GM08714 (cell line): ENCODE data around the gene IVNS1ABP.
"Not testable (repeated sequence)": the region's sequence is repeated elsewhere in the genome, so short reads cannot be mapped to it uniquely, and the experiment has no call there.

Source experiments
- H3K4me3 ChIP-seq: fragments of 200-500 bp; sonication (Bioruptor generic); 2 replicates; pipeline ENCODE4 v1.5.1; 2014; ENCODE audit warnings: mild to moderate bottlenecking, low read length, inconsistent platforms
- ZNF274 ChIP-seq: IDR thresholded peaks from 2 replicates; pipeline ENCODE4 v1.6.1; 2012; ENCODE audit warnings: mild to moderate bottlenecking, low read depth, low read length

Gene IVNS1ABP

GRCh38 chr1:185342672-185343259 lies 25.7 kb upstream of the IVNS1ABP start:
- TF ChIP-seq ZNF274: no peak

GRCh38 chr1:185342017-185342416 lies 25.0 kb upstream of the IVNS1ABP start:
- TF ChIP-seq ZNF274: no peak

More at GRCh38 chr1:185342672-185343259, 25.7 kb upstream of the IVNS1ABP start:
- H3K4me3 ChIP-seq: no peak overlapping the region

GRCh38 chr1:185341196-185341781 lies 24.2 kb upstream of the IVNS1ABP start:
- no peak for TF ChIP-seq ZNF274
- no peak overlapping the region for H3K4me3 ChIP-seq

More at GRCh38 chr1:185342017-185342416, 25.0 kb upstream of the IVNS1ABP start:
- no peak overlapping the region for H3K4me3 ChIP-seq

- no peak for TF ChIP-seq ZNF274
- peak overlapping the region; percentile 39; the same call in 1 of the 2 replicates for H3K4me3 ChIP-seq
Measured at GRCh38 chr1:185338719-185339622, 21.9 kb upstream of the IVNS1ABP start.

- no peak overlapping the region for H3K4me3 ChIP-seq
- no peak for TF ChIP-seq ZNF274
Measured at GRCh38 chr1:185337246-185337645, 20.2 kb upstream of the IVNS1ABP start.

GRCh38 chr1:185334182-185334581 lies 17.1 kb upstream of the IVNS1ABP start:
- TF ChIP-seq ZNF274: no peak
- H3K4me3 ChIP-seq: no peak overlapping the region

- no peak overlapping the region for H3K4me3 ChIP-seq
- TF ChIP-seq ZNF274: no peak
Measured at GRCh38 chr1:185328255-185328654, 11.2 kb upstream of the IVNS1ABP start.

GRCh38 chr1:185325413-185325812 lies 8.4 kb upstream of the IVNS1ABP start:
- no peak overlapping the region for H3K4me3 ChIP-seq
- TF ChIP-seq ZNF274: no peak

GRCh38 chr1:185324118-185324517 lies 7.1 kb upstream of the IVNS1ABP start:
- TF ChIP-seq ZNF274: no peak
- H3K4me3 ChIP-seq: no peak overlapping the region

GRCh38 chr1:185322636-185323035 lies 5.6 kb upstream of the IVNS1ABP start:
- no peak for TF ChIP-seq ZNF274
- H3K4me3 ChIP-seq: no peak overlapping the region

- H3K4me3 ChIP-seq: not testable (repeated sequence)
Measured at GRCh38 chr1:185321653-185322221, 4.7 kb upstream of the IVNS1ABP start.

GRCh38 chr1:185321104-185321503 lies 4.1 kb upstream of the IVNS1ABP start:
- H3K4me3 ChIP-seq: not testable (repeated sequence)

GRCh38 chr1:185319139-185319475 lies 2.1 kb upstream of the IVNS1ABP start:
- no peak for TF ChIP-seq ZNF274
- no peak overlapping the region for H3K4me3 ChIP-seq

GRCh38 chr1:185318431-185319138 lies 1.5 kb upstream of the IVNS1ABP start:
- TF ChIP-seq ZNF274: no peak
- H3K4me3 ChIP-seq: 0 out of 2 replicates have a peak overlapping the region, but pooled peaks have one; percentile 89
